Ovary (tissue), 9 donors: ENCODE data around the gene DEFB124. TPM values are rescaled to one million over a fixed set of nuclear protein-coding genes. Genes with fewer than 3 reads are reported as not detected.
"Not testable (repeated sequence)": the region's sequence is repeated elsewhere in the genome, so short reads cannot be mapped to it uniquely, and the experiment has no call there.

ENCODE experiments used
- DNase-seq, 5 donors: peaks; one replicate each; pipeline ENCODE4 v3.0.0-alpha.2; 2019 to 2020
- H3K27ac ChIP-seq, 2 donors: fragments of 200-600 bp; one replicate each; pipeline versions ENCODE4 v1.5.1 to v1.8.0; 2019 to 2022
- H3K27me3 ChIP-seq: fragments of 200-600 bp; one replicate; pipeline ENCODE4 v1.8.0; 2022
- H3K36me3 ChIP-seq: fragments of 200-600 bp; sonication (generic); one replicate; pipeline ENCODE4 v1.5.1; 2019
- H3K4me1 ChIP-seq: one replicate; pipeline ENCODE4 v1.8.1; 2013; ENCODE audit warnings: mild to moderate bottlenecking, moderate library complexity; ENCODE audit not compliant: insufficient read depth
- H3K4me3 ChIP-seq: fragments of 200-600 bp; sonication (generic); one replicate; pipeline ENCODE4 v1.5.1; 2017
- H3K9me3 ChIP-seq, 2 donors: fragments of 200-600 bp in 1 of 2; sonication (generic) in 1 of 2; one replicate each; pipeline versions ENCODE4 v1.5.1 to v1.8.1; 2013 to 2019; ENCODE audit warnings: mild to moderate bottlenecking in 1 of 2, moderate library complexity in 1 of 2
- CTCF ChIP-seq, 3 donors: fragments of 450-650 bp in 2 of 3; fragments of 200-600 bp in 1 of 3; IDR thresholded peaks; one replicate each; pipeline versions ENCODE4 v1.5.1 to v1.8.0; 2016 to 2022; ENCODE audit warnings: antibody characterized with exemption in 3 of 3, mild to moderate bottlenecking in 1 of 3
- EP300 ChIP-seq: sonication (generic); formaldehyde crosslinking; IDR thresholded peaks from one replicate; pipeline ENCODE4 v1.6.1; 2017; ENCODE audit warnings: antibody characterized with exemption
- POLR2A ChIP-seq: fragments of 450-650 bp; IDR thresholded peaks from one replicate; pipeline ENCODE4 v1.6.1; 2017; ENCODE audit warnings: antibody characterized with exemption, mild to moderate bottlenecking, moderate library complexity
- WGBS, 3 donors: extraction: QIAGEN DNeasy Blood & Tissue Kit in 1 of 3; methylation state at CpG; one replicate each; pipeline versions ENCODE4 v1.1.5 to v1.1.7; 2013 to 2017; 5-methylcytosine and 5-hydroxymethylcytosine counted together
- intact Hi-C, 4 donors: fragments of 100-400 bp; cut with DNase I; formaldehyde crosslinking; loops; one replicate each; pipeline versions ENCODE4 v1.11.0 to v1.15.1; 2022 to 2023
- polyA plus RNA-seq, 2 donors: library from polyadenylated mRNA; stranded (reverse); fragments of 200-250 nt in 1 of 2; fragments of 350-450 nt in 1 of 2; fragmentation: Illumina TruSeq in 1 of 2; extraction: RNeasy Lipid Tissue Mini Kit (QIAGEN cat#74804) in 1 of 2; gene quantifications; one replicate each; pipeline ENCODE4 v1.2.3, GENCODE V29; 2013 to 2014
- total RNA-seq, 7 donors: library from RNA; depleted of rRNA in 2 of 7; stranded (reverse); fragments of >200 nt in 2 of 7; fragmentation: NEBNext Ultra II Directional in 3 of 7; extraction: Animal tissue kit (Norgen Biotek cat#: 25700) in 3 of 7; gene quantifications; one replicate each; pipeline versions ENCODE4 v1.1.0 to v1.2.4, GENCODE V29; 2016 to 2023
- donor health status: DM: no; HTN: no; CAD: no; lungs with moderate emphysema.
- donor health status: DM: no; HTN: no; CAD: no.
- donor health status: Bipolar disorder and iron deficiency.
- donor health status: DM: yes; HTN: yes; CAD: no.
- donor health status: DM: no; HTN: no; CAD: no.
- donor health status: DM: yes; HTN: yes; CAD: no.

DEFB124 gene
- total and polyA plus RNA-seq, 9 donors, result 0.45 to 0.82 (median 0.62) TPM; not detected in 6

DNA sequence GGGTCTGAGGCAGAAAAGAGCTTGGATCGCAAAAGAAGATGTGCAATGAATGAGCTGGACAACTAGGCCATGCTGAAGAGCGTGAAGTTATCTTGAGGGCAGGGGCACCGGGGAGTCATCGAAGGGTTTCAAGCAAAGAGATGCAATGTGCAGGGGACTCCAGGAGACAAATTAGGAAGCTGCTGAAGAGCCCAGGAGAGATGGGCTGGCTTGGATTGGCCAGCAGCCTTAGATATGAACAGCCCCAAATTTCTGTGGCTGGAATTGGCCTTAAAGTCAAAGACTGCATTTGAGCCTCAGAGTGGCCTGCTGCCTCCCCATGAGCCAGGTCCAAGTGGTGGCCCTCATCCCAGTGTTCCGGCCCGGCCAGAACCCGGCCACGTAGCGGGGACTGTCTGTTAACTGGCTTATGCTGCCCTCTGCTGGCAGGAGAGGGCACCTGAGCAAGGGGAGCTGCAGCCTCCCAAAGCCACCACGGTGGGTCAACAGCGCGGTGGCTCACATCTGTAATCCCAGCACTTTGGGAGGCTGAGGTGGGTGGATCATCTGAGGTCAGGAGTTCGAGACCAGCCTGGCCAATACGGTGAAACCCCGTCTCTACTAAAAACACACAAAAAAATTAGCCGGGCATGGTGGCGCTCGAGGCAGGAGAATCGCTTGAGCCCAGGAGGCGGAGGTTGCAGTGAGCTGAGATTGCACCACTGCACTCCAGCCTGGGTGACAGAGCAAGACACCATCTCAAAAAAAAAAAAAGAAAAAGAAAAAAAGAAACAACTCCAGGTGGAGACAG, 28.2 kb upstream of the DEFB124 start:
- not testable (repeated sequence) for H3K4me1 ChIP-seq, H3K27me3 ChIP-seq, H3K9me3 ChIP-seq, H3K27ac ChIP-seq, H3K4me3 ChIP-seq, H3K36me3 ChIP-seq
- peak; percentile 69 to 97 (median 92) for TF ChIP-seq CTCF (IDR thresholded peaks at IDR 0.05)
- 27 to 32% (median 30%) methylated on average over 20 of the region's 20 CpGs for WGBS, 3 donors
- intact Hi-C loops, result loop anchor here in 2 of 4 donors (2.0 to 5.0 kb wide), 2 partner anchors 41 to 42 kb away; no protein-coding TSS in a partner anchor
- peak; percentile 78 to 91 (median 89) for DNase-seq

GRCh38 chr20:31500527-31500926, 25.6 kb upstream of the DEFB124 start:
- no peak for DNase-seq
- intact Hi-C loops, result loop anchor here in 1 of 4 donors (5.0 kb wide), 1 partner anchor 38 kb away; no protein-coding TSS in a partner anchor

DNA sequence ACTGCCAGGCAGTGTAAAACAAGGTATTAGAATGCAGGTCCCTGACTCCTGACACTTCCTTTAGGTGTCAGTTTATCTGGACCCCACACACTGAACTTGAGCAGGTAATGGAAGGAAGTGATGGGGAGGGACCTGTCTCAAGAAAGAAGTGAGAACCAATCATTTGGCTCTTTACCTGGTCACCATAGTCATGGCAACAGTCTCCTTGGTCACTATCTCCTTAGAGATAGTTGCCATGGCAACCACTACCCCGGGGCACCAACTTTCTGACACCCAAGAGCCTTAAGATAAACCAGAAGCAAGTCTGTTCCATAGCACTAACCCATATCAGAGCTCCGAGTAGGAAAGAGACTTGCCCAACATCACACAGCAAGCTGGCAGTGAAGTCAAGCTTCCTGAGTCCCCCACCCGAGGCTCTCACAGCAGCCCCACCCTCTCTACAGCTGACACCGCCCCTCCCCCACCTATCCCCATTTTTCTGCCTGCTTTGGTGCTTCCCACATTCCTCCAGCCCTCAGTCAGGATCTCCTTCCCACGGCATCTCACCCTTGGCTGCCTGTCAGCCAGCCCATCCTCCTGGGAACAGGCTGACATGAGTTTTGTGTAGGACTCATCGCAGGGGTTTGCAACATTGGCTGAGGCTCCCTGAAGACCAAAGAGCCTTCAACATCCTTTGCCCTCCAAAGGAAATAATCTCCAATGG, 23.1 kb upstream of the DEFB124 start:
- no peaks in the 10 kb centered on the region for H3K27me3 ChIP-seq
- no peak overlapping the region for H3K27ac ChIP-seq
- peaks cover 5% of the 10 kb centered on the region for H3K4me1 ChIP-seq
- no peak for TF ChIP-seq CTCF (IDR thresholded peaks at IDR 0.05)
- TF ChIP-seq POLR2A, result no peak
- no peak for TF ChIP-seq EP300
- 19 to 23% (median 23%) methylated on average over 6 of the region's 6 CpGs for WGBS, 3 donors
- DNase-seq, result peak in 1 of 5 donors; percentile 43
- no peaks in the 10 kb centered on the region for H3K36me3 ChIP-seq
- no peaks in the 10 kb centered on the region for H3K9me3 ChIP-seq
- no peak overlapping the region for H3K4me3 ChIP-seq
- intact Hi-C loops, result no loop called here

More at GRCh38 chr20:31500527-31500926, 25.6 kb upstream of the DEFB124 start:
- peaks cover 5% of the 10 kb centered on the region for H3K4me1 ChIP-seq
- H3K27me3 ChIP-seq, result no peaks in the 10 kb centered on the region
- WGBS, 3 donors, result 32 to 53% (median 36%) methylated on average over 1 of the region's 1 CpG
- H3K9me3 ChIP-seq, result no peaks in the 10 kb centered on the region
- no peak for TF ChIP-seq POLR2A
- TF ChIP-seq CTCF (IDR thresholded peaks at IDR 0.05), result no peak
- no peak for TF ChIP-seq EP300
- no peak overlapping the region for H3K4me3 ChIP-seq
- H3K36me3 ChIP-seq, result no peaks in the 10 kb centered on the region
- H3K27ac ChIP-seq, result no peak overlapping the region

DNA sequence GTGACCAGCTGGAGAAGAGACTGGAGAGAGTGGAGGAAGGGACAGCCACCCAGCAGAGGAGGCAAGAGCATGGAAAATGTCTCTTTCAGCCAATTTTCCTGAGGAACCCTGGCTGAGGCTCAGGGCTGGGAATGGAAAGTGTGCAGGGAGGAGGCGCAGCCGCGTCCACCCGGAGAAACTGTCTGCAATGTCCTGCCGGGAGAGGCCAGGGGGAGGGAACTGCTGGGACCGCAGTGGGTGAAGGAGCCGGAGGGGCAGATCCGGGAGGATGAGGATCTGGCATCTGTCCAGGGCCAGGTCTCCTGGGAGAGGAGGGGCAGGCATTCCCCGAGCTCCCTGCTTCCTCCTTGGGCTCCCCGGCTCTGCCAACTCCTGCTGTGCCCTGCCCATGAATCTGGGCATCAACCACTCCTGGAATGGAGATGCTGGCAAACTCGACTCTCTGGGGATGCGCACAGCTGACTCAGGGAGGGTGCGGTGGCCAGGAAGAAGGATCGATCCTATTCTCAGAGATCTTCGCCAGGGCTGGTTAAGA, 21.9 kb upstream of the DEFB124 start:
- no peak overlapping the region for H3K4me3 ChIP-seq
- WGBS, 3 donors, result 11 to 16% (median 14%) methylated on average over 15 of the region's 15 CpGs

More for the DNA sequence above, 21.9 kb upstream of the DEFB124 start:
- Histone ChIP-seq H3K36me3 (no peaks in the 10 kb centered on the region), H3K27me3 (no peaks in the 10 kb centered on the region), H3K4me1 (peaks cover 5% of the 10 kb centered on the region), H3K9me3 (no peaks in the 10 kb centered on the region), H3K27ac (no peak overlapping the region)
- TF ChIP-seq CTCF (IDR thresholded peaks at IDR 0.05) (no peak), POLR2A (no peak), EP300 (no peak)
- intact Hi-C loops, result no loop called here
- peak in 4 of 5 donors; percentile 36 to 70 (median 66) for DNase-seq
